ENCODE results near the gene BNIP1.

DNA sequence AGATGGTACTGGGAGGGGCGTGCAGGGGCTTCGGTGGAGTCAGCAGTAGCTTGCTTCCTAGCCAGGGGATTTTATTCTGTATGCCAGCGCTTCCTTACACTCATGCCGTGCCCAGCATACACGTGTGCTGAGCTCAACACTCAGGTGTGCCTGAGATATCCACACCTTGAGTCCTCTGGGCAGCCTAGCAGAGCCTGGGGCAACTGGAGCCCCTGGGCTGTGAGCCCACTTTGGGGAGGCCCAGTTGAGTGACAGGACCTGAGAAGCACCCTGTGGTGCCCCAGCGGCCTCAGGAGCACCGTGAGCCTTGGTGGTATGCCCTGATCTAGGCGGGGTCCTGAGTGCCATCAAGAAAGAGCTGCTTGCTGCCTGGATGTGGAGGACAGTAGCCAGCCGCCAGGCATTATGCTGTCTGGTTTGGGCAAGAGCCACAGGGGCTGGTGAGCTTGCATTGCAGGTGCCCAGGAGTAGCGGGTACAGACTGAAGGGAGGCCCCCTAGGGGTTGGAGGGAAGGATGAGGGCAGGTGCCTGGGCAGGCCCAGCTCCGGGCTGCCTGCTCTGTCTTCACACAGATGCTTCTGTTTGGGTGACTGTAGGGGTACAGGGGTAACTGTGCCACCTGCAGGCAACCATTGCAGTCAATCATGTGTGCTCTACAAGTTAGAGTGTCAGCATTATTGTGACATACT, 42.9 kb downstream of the BNIP1 start:
- TF ChIP-seq CTCF (conservative IDR thresholded peaks at IDR 0.05; ENCODE audit: low read length) (peak; percentile 29; the same call in 1 of the 2 replicates), EZH2phosphoT487 (IDR thresholded peaks at IDR 0.05; ENCODE audit: borderline replicate concordance) (no peak)
